Measurements from ENCODE around the gene TLR4.
A peak's percentile ranks its signal among the peaks of the same experiment; 100 is the strongest.

Gene TLR4

GRCh38 chr9:117714282-117714681 is 10.1 kb downstream of the TLR4 start:
- DNase-seq (ENCODE audit: low spot score) (no peak), FAIRE-seq (no peak)

- no peak for DNase-seq (ENCODE audit: low spot score)
- no peak for FAIRE-seq
Measured at GRCh38 chr9:117715411-117715989, 11.3 kb downstream of the TLR4 start.

- DNase-seq (ENCODE audit: low spot score) = no peak
- no peak for FAIRE-seq
Measured at GRCh38 chr9:117718085-117718484, 13.9 kb downstream of the TLR4 start.

GRCh38 chr9:117718701-117719100 is 14.5 kb downstream of the TLR4 start:
- no peak for FAIRE-seq
- no peak for DNase-seq (ENCODE audit: low spot score)

- FAIRE-seq = no peak
- no peak for DNase-seq (ENCODE audit: low spot score)
Measured at GRCh38 chr9:117719161-117719920, 15.1 kb downstream of the TLR4 start.

- FAIRE-seq (no peak), DNase-seq (ENCODE audit: low spot score) (no peak)
Measured at GRCh38 chr9:117720066-117720465, 15.9 kb downstream of the TLR4 start.

GRCh38 chr9:117720555-117720954 is 16.4 kb downstream of the TLR4 start:
- no peak for FAIRE-seq

GRCh38 chr9:117720987-117721386 is 16.8 kb downstream of the TLR4 start:
- no peak for FAIRE-seq

More at GRCh38 chr9:117720555-117720954, 16.4 kb downstream of the TLR4 start:
- DNase-seq (ENCODE audit: low spot score) = no peak

GRCh38 chr9:117722108-117722761 is 18.0 kb downstream of the TLR4 start:
- FAIRE-seq (no peak), DNase-seq (ENCODE audit: low spot score) (no peak)

More at GRCh38 chr9:117720987-117721386, 16.8 kb downstream of the TLR4 start:
- DNase-seq (ENCODE audit: low spot score) = no peak

GRCh38 chr9:117723986-117724625 is 19.9 kb downstream of the TLR4 start:
- FAIRE-seq (no peak), DNase-seq (ENCODE audit: low spot score) (no peak)

- DNase-seq (ENCODE audit: low spot score) (no peak), FAIRE-seq (no peak)
Measured at GRCh38 chr9:117725426-117725887, 21.3 kb downstream of the TLR4 start.

- FAIRE-seq (no peak), DNase-seq (ENCODE audit: low spot score) (no peak)
Measured at GRCh38 chr9:117729375-117729774, 25.2 kb downstream of the TLR4 start.

GRCh38 chr9:117732494-117732893 is 28.3 kb downstream of the TLR4 start:
- no peak for FAIRE-seq
- DNase-seq (ENCODE audit: low spot score) = no peak

GRCh38 chr9:117733465-117733864 is 29.3 kb downstream of the TLR4 start:
- FAIRE-seq (no peak), DNase-seq (ENCODE audit: low spot score) (no peak)

GRCh38 chr9:117734082-117734481 is 29.9 kb downstream of the TLR4 start:
- FAIRE-seq (no peak), DNase-seq (ENCODE audit: low spot score) (no peak)

GRCh38 chr9:117734523-117735314 is 30.5 kb downstream of the TLR4 start:
- DNase-seq (ENCODE audit: low spot score) (peak; percentile 26), FAIRE-seq (no peak)

- FAIRE-seq (no peak), DNase-seq (ENCODE audit: low spot score) (no peak)
Measured at GRCh38 chr9:117737721-117738226, 33.6 kb downstream of the TLR4 start.

GRCh38 chr9:117739206-117739605 is 35.0 kb downstream of the TLR4 start:
- FAIRE-seq = no peak

GRCh38 chr9:117739624-117740347 is 35.6 kb downstream of the TLR4 start:
- FAIRE-seq (no peak), DNase-seq (ENCODE audit: low spot score) (no peak)

More at GRCh38 chr9:117739206-117739605, 35.0 kb downstream of the TLR4 start:
- no peak for DNase-seq (ENCODE audit: low spot score)

- FAIRE-seq (no peak), DNase-seq (ENCODE audit: low spot score) (no peak)
Measured at GRCh38 chr9:117742131-117742530, 37.9 kb downstream of the TLR4 start.
